ENCODE measurements around the gene BBOX1.

Gene BBOX1

GRCh38 chr11:27046956-27047355 lies 6.3 kb downstream of the BBOX1 start:
- Mint-ChIP-seq H3K9me3 (peaks cover 3% of the 10 kb centered on the region), H3K4me3 (no peak overlapping the region)

GRCh38 chr11:27052668-27053067 lies 12.1 kb downstream of the BBOX1 start:
- no peak overlapping the region for H3K27ac Mint-ChIP-seq
- H3K4me1 Mint-ChIP-seq = no peaks in the 10 kb centered on the region
- ATAC-seq (ENCODE audit: low read depth) = no peak
- no peak for DNase-seq (ENCODE audit: low spot score in 2 of 2)
- peaks cover 3% of the 10 kb centered on the region for H3K9me3 Mint-ChIP-seq
- no peaks in the 10 kb centered on the region for H3K36me3 Mint-ChIP-seq
- H3K4me3 Mint-ChIP-seq = no peak overlapping the region
- no peaks in the 10 kb centered on the region for H3K27me3 Mint-ChIP-seq

More at GRCh38 chr11:27046956-27047355, 6.3 kb downstream of the BBOX1 start:
- Mint-ChIP-seq H3K27me3 (no peaks in the 10 kb centered on the region), H3K4me1 (no peaks in the 10 kb centered on the region), H3K27ac (no peak overlapping the region), H3K36me3 (no peaks in the 10 kb centered on the region)
- ATAC-seq (ENCODE audit: low read depth) (no peak), DNase-seq (ENCODE audit: low spot score in 2 of 2) (no peak)

GRCh38 chr11:27055065-27055682 lies 14.6 kb downstream of the BBOX1 start:
- ATAC-seq (ENCODE audit: low read depth) (no peak), DNase-seq (ENCODE audit: low spot score in 2 of 2) (no peak)
- H3K27me3 Mint-ChIP-seq = no peaks in the 10 kb centered on the region
- H3K9me3 Mint-ChIP-seq = peaks cover 6% of the 10 kb centered on the region
- no peak overlapping the region for H3K27ac Mint-ChIP-seq
- no peaks in the 10 kb centered on the region for H3K4me1 Mint-ChIP-seq
- H3K36me3 Mint-ChIP-seq = no peaks in the 10 kb centered on the region
- H3K4me3 Mint-ChIP-seq = no peak overlapping the region

GRCh38 chr11:27057091-27057780 lies 16.6 kb downstream of the BBOX1 start:
- no peaks in the 10 kb centered on the region for H3K4me1 Mint-ChIP-seq
- H3K27me3 Mint-ChIP-seq = no peaks in the 10 kb centered on the region
- H3K4me3 Mint-ChIP-seq = no peak overlapping the region

GRCh38 chr11:27058456-27058855 lies 17.8 kb downstream of the BBOX1 start:
- peaks cover 8% of the 10 kb centered on the region for H3K9me3 Mint-ChIP-seq
- ATAC-seq (ENCODE audit: low read depth) = no peak
- no peak for DNase-seq (ENCODE audit: low spot score in 2 of 2)
- H3K4me1 Mint-ChIP-seq = no peaks in the 10 kb centered on the region
- H3K4me3 Mint-ChIP-seq = no peak overlapping the region
- no peaks in the 10 kb centered on the region for H3K36me3 Mint-ChIP-seq
- no peaks in the 10 kb centered on the region for H3K27me3 Mint-ChIP-seq
- no peak overlapping the region for H3K27ac Mint-ChIP-seq

More at GRCh38 chr11:27057091-27057780, 16.6 kb downstream of the BBOX1 start:
- Mint-ChIP-seq H3K9me3 (peaks cover 8% of the 10 kb centered on the region), H3K27ac (no peak overlapping the region), H3K36me3 (no peaks in the 10 kb centered on the region)
- ATAC-seq (ENCODE audit: low read depth) = no peak
- no peak for DNase-seq (ENCODE audit: low spot score in 2 of 2)

GRCh38 chr11:27059431-27059830 lies 18.8 kb downstream of the BBOX1 start:
- ATAC-seq (ENCODE audit: low read depth) = no peak
- Mint-ChIP-seq H3K9me3 (peaks cover 8% of the 10 kb centered on the region), H3K36me3 (no peaks in the 10 kb centered on the region), H3K27ac (no peak overlapping the region), H3K4me3 (no peak overlapping the region), H3K27me3 (no peaks in the 10 kb centered on the region), H3K4me1 (no peaks in the 10 kb centered on the region)
- no peak for DNase-seq (ENCODE audit: low spot score in 2 of 2)

GRCh38 chr11:27060816-27061460 lies 20.3 kb downstream of the BBOX1 start:
- peaks cover 8% of the 10 kb centered on the region for H3K9me3 Mint-ChIP-seq
- DNase-seq (ENCODE audit: low spot score in 2 of 2) (no peak), ATAC-seq (ENCODE audit: low read depth) (no peak)
- no peaks in the 10 kb centered on the region for H3K27me3 Mint-ChIP-seq
- no peak overlapping the region for H3K27ac Mint-ChIP-seq
- no peaks in the 10 kb centered on the region for H3K4me1 Mint-ChIP-seq
- no peak overlapping the region for H3K4me3 Mint-ChIP-seq
- H3K36me3 Mint-ChIP-seq = no peaks in the 10 kb centered on the region

- ATAC-seq (ENCODE audit: low read depth) = no peak
- H3K9me3 Mint-ChIP-seq = peaks cover 8% of the 10 kb centered on the region
- no peak overlapping the region for H3K27ac Mint-ChIP-seq
- no peaks in the 10 kb centered on the region for H3K4me1 Mint-ChIP-seq
- no peak overlapping the region for H3K4me3 Mint-ChIP-seq
- no peaks in the 10 kb centered on the region for H3K36me3 Mint-ChIP-seq
- no peaks in the 10 kb centered on the region for H3K27me3 Mint-ChIP-seq
- DNase-seq (ENCODE audit: low spot score in 2 of 2) = no peak
These were observed 20.8 kb downstream of the BBOX1 start for GRCh38 chr11:27061461-27061821.

GRCh38 chr11:27064086-27064485 lies 23.5 kb downstream of the BBOX1 start:
- H3K27me3 Mint-ChIP-seq = no peaks in the 10 kb centered on the region
- ATAC-seq (ENCODE audit: low read depth) = no peak

GRCh38 chr11:27075192-27075591 lies 34.6 kb downstream of the BBOX1 start:
- H3K27ac Mint-ChIP-seq = no peak overlapping the region
- ATAC-seq (ENCODE audit: low read depth) (no peak), DNase-seq (ENCODE audit: low spot score in 2 of 2) (no peak)
- H3K9me3 Mint-ChIP-seq = peaks cover 5% of the 10 kb centered on the region
- H3K36me3 Mint-ChIP-seq = no peaks in the 10 kb centered on the region
- no peaks in the 10 kb centered on the region for H3K4me1 Mint-ChIP-seq
- H3K27me3 Mint-ChIP-seq = peaks cover 1% of the 10 kb centered on the region
- no peak overlapping the region for H3K4me3 Mint-ChIP-seq

More at GRCh38 chr11:27064086-27064485, 23.5 kb downstream of the BBOX1 start:
- peaks cover 3% of the 10 kb centered on the region for H3K9me3 Mint-ChIP-seq
- H3K4me1 Mint-ChIP-seq = no peaks in the 10 kb centered on the region
- H3K27ac Mint-ChIP-seq = no peak overlapping the region
- no peaks in the 10 kb centered on the region for H3K36me3 Mint-ChIP-seq
- DNase-seq (ENCODE audit: low spot score in 2 of 2) = no peak
- H3K4me3 Mint-ChIP-seq = no peak overlapping the region

GRCh38 chr11:27075655-27076054 lies 35.0 kb downstream of the BBOX1 start:
- Mint-ChIP-seq H3K4me3 (no peak overlapping the region), H3K27me3 (peaks cover 1% of the 10 kb centered on the region), H3K9me3 (peaks cover 5% of the 10 kb centered on the region), H3K36me3 (no peaks in the 10 kb centered on the region), H3K27ac (no peak overlapping the region), H3K4me1 (no peaks in the 10 kb centered on the region)
- ATAC-seq (ENCODE audit: low read depth) = no peak
- DNase-seq (ENCODE audit: low spot score in 2 of 2) = no peak

- no peak overlapping the region for H3K4me3 Mint-ChIP-seq
- no peaks in the 10 kb centered on the region for H3K4me1 Mint-ChIP-seq
- H3K36me3 Mint-ChIP-seq = no peaks in the 10 kb centered on the region
- H3K27me3 Mint-ChIP-seq = peaks cover 1% of the 10 kb centered on the region
- H3K9me3 Mint-ChIP-seq = peaks cover 5% of the 10 kb centered on the region
- no peak overlapping the region for H3K27ac Mint-ChIP-seq
- ATAC-seq (ENCODE audit: low read depth) (no peak), DNase-seq (ENCODE audit: low spot score in 2 of 2) (no peak)
These were observed 35.5 kb downstream of the BBOX1 start for GRCh38 chr11:27076121-27076589.

GRCh38 chr11:27081056-27081455 lies 40.4 kb downstream of the BBOX1 start:
- no peak for ATAC-seq (ENCODE audit: low read depth)
- Mint-ChIP-seq H3K36me3 (no peaks in the 10 kb centered on the region), H3K27me3 (peaks cover 4% of the 10 kb centered on the region), H3K4me1 (no peaks in the 10 kb centered on the region), H3K9me3 (peaks cover 4% of the 10 kb centered on the region), H3K27ac (no peak overlapping the region), H3K4me3 (no peak overlapping the region)
- no peak for DNase-seq (ENCODE audit: low spot score in 2 of 2)

GRCh38 chr11:27083241-27083640 lies 42.6 kb downstream of the BBOX1 start:
- Mint-ChIP-seq H3K36me3 (no peaks in the 10 kb centered on the region), H3K9me3 (peaks cover 2% of the 10 kb centered on the region), H3K4me1 (no peaks in the 10 kb centered on the region), H3K27ac (no peak overlapping the region), H3K4me3 (no peak overlapping the region), H3K27me3 (peaks cover 4% of the 10 kb centered on the region)
- no peak for ATAC-seq (ENCODE audit: low read depth)
- no peak for DNase-seq (ENCODE audit: low spot score in 2 of 2)
